HepG2 (cell line): ENCODE results near the gene CA4. TPM values are rescaled to one million over a fixed set of nuclear protein-coding genes. Genes with fewer than 3 reads are reported as not detected.
A peak's percentile ranks its signal among the peaks of the same experiment; 100 is the strongest.

Experiments used
- ATAC-seq: fragments of 200-7000 bp; cut with Tn5 transposase; 3 replicates; pipeline ENCODE4 v1.9.1; 2020; ENCODE audit warnings: mild to moderate bottlenecking, moderate library complexity
- BruUV-seq: library from RNA; stranded (reverse); fragments of 400-500 nt; replicated peaks from 2 replicates; lab custom pipeline; 2021; lab: Mats Ljungman, UMichigan
- CTCF ChIA-PET: fragments of 300-600 bp; formaldehyde crosslinking; extraction: SDS; loops from one replicate; lab custom pipeline; 2021; ENCODE audit warnings: low total read pairs, inconsistent platforms, low intra/inter-chr PET ratio; lab: Yijun Ruan, JAX
- POLR2A ChIA-PET: fragments of 350-600 bp; sonication (Branson Sonifier 250); formaldehyde crosslinking; loops from one replicate; lab custom pipeline; 2020; ENCODE audit warnings: antibody characterized with exemption, inconsistent platforms; lab: Yijun Ruan, JAX
- DNase-seq: peaks from one replicate; pipeline ENCODE4 v3.0.0-alpha.2; 2015; ENCODE audit warnings: low spot score
- FAIRE-seq: peaks from 3 replicates; lab custom pipeline; 2011; peaks lifted over from hg19 to GRCh38; lab: Jason Lieb, UNC
- H2AFZ ChIP-seq: one replicate; pipeline ENCODE4 v1.6.1; 2011; ENCODE audit warnings: low read length, inconsistent platforms
- H3K27ac ChIP-seq: fragments of 300-600 bp; 3 replicates; pipeline ENCODE4 v1.8.0; 2011; ENCODE audit warnings: mixed run types, mild to moderate bottlenecking, mixed read lengths, low read length, inconsistent platforms; ENCODE audit not compliant: insufficient read depth; ENCODE audit errors: extremely low read length
- H3K27me3 ChIP-seq, 2 experiments: fragments of 200-600 bp in 1 of 2; 2 replicates in 1 of 2; 3 replicates in 1 of 2; pipeline versions ENCODE4 v1.6.0 to v1.8.0; 2011; ENCODE audit warnings: low read length in 2 of 2, mild to moderate bottlenecking in 2 of 2, moderate library complexity in 2 of 2, inconsistent platforms in 1 of 2; ENCODE audit not compliant: insufficient read depth in 2 of 2, control insufficient read depth in 1 of 2
- H3K36me3 ChIP-seq, 2 experiments: fragments of 200-600 bp in 1 of 2; replicated peaks in 1 of 2; 2 replicates in 1 of 2; 3 replicates in 1 of 2; pipeline versions ENCODE4 v1.5.1 to v1.8.0; 2011; ENCODE audit warnings: low read length in 2 of 2, inconsistent platforms in 1 of 2; ENCODE audit not compliant: insufficient read depth in 2 of 2, control insufficient read depth in 1 of 2
- H3K4me1 ChIP-seq: 2 replicates; pipeline ENCODE4 v1.5.1; 2012; ENCODE audit warnings: low read length, inconsistent platforms; ENCODE audit not compliant: insufficient read depth
- H3K4me2 ChIP-seq: 2 replicates; pipeline ENCODE4 v1.6.0; 2011; ENCODE audit warnings: low read depth, low read length, inconsistent platforms
- H3K4me3 ChIP-seq, 3 experiments: fragments of 200-600 bp in 1 of 3; sonication (generic), shearing (Covaris generic) in 1 of 3; replicated peaks in 1 of 3; 2 replicates each; pipeline ENCODE4 v1.5.1; 2011 to 2016; ENCODE audit warnings: low read length in 3 of 3, inconsistent platforms in 2 of 3, low read depth in 2 of 3, mild to moderate bottlenecking in 2 of 3, control low read depth in 1 of 3, mixed read lengths in 1 of 3; ENCODE audit not compliant: insufficient read depth in 1 of 3
- H3K79me2 ChIP-seq: one replicate; pipeline ENCODE4 v1.6.1; 2011; ENCODE audit warnings: low read length, inconsistent platforms; ENCODE audit not compliant: insufficient read depth
- H3K9ac ChIP-seq: 2 replicates; pipeline ENCODE4 v1.6.0; 2011; ENCODE audit warnings: mild to moderate bottlenecking, low read depth, low read length, inconsistent platforms; ENCODE audit not compliant: insufficient read depth
- H3K9me3 ChIP-seq: 2 replicates; pipeline ENCODE4 v1.5.1; 2012; ENCODE audit warnings: mild to moderate bottlenecking, low read length
- H4K20me1 ChIP-seq: 2 replicates; pipeline ENCODE4 v1.6.0; 2011; ENCODE audit warnings: inconsistent platforms, mild to moderate bottlenecking, low read length, moderate library complexity; ENCODE audit not compliant: insufficient read depth
- CTCF ChIP-seq: sonication (generic); formaldehyde crosslinking; IDR thresholded peaks from 2 replicates; pipeline ENCODE4 v1.5.0; 2020; ENCODE audit warnings: mild to moderate bottlenecking, missing genetic modification reagents, moderate library complexity
- NR2F2 ChIP-seq: IDR thresholded peaks from 2 replicates; pipeline ENCODE4 v1.6.1; 2012; ENCODE audit warnings: low read depth, inconsistent platforms, borderline replicate concordance
- PHF21A ChIP-seq: sonication (generic); formaldehyde crosslinking; IDR thresholded peaks from 2 replicates; pipeline ENCODE4 v1.5.0; 2020; ENCODE audit warnings: mild to moderate bottlenecking, missing genetic modification reagents
- STAG1 ChIP-seq: sonication (generic); formaldehyde crosslinking; IDR thresholded peaks from 2 replicates; pipeline ENCODE4 v1.4.0; 2020; ENCODE audit warnings: missing genetic modification reagents
- STAT6 ChIP-seq: sonication (generic); formaldehyde crosslinking; IDR thresholded peaks from 2 replicates; pipeline ENCODE4 v1.4.0; 2020; ENCODE audit warnings: missing genetic modification reagents, mild to moderate bottlenecking, borderline replicate concordance
- ZNF740 ChIP-seq: sonication (generic); formaldehyde crosslinking; IDR thresholded peaks from 2 replicates; pipeline ENCODE4 v1.4.0; 2020; ENCODE audit warnings: missing genetic modification reagents
- WGBS: methylation state at CpG from one replicate; pipeline ENCODE4 v1.1.6; 2017; ENCODE audit warnings: low lambda C conversion rate; 5-methylcytosine and 5-hydroxymethylcytosine counted together
- in situ Hi-C: cut with HindIII; loops from 2 replicates; pipeline ENCODE4 v1.10.0; 2017; ENCODE audit warnings: low pct_unique_long_range_greater_than_20kb; ENCODE audit not compliant: extremely low pct_ligation_motif_present
- intact Hi-C: fragments of 100-400 bp; cut with micrococcal nuclease; formaldehyde crosslinking; loops from one replicate; pipeline ENCODE4 v1.10.0; 2022; ENCODE audit not compliant: unreplicated experiment
- polyA plus RNA-seq, 8 experiments: library from polyadenylated mRNA; depleted of rRNA in 3 of 8; stranded (reverse) in 7 of 8; unstranded in 1 of 8; fragments of >200 nt; fragmentation: Illumina TruSeq in 4 of 8; extraction: Trizol in 4 of 8; gene quantifications; 2 replicates each; pipeline versions ENCODE4 v1.2.1 to v1.2.3, GENCODE V29; 2011 to 2016; ENCODE audit warnings: low read depth in 4 of 8, missing spikeins in 1 of 8, mixed read lengths in 1 of 8; ENCODE audit not compliant: insufficient read depth in 1 of 8
- total RNA-seq, 5 experiments: library from RNA; depleted of rRNA; stranded (reverse); fragments of >200 nt; fragmentation: Illumina TruSeq; extraction: Trizol; gene quantifications; 2 replicates each; pipeline ENCODE4 v1.2.3, GENCODE V29; 2016; ENCODE audit warnings: low read depth in 1 of 5

CA4 gene
- total and polyA plus RNA-seq, 2 of the 13 experiments (the other 11 are each of a cell fraction or from before 2014, with no cell fraction given), result not detected

GRCh38 chr17:60159479-60159866 lies 9.7 kb downstream of the CA4 start:
- Histone ChIP-seq H3K4me2 (no peak overlapping the region), H3K79me2 (no peaks in the 10 kb centered on the region), H3K9ac (no peak overlapping the region), H3K27ac (no peak overlapping the region), H3K36me3 (no peaks in the 10 kb centered on the region), H3K27me3 (peaks cover 12 to 75% of the 10 kb centered on the region in 2 experiments; a peak in 4 of 5 replicates), H3K4me3 (no peak overlapping the region), H4K20me1 (no peaks in the 10 kb centered on the region), H3K9me3 (no peaks in the 10 kb centered on the region), H2AFZ (no peak overlapping the region), H3K4me1 (peaks cover 24% of the 10 kb centered on the region)
- in situ Hi-C loops, result no loop called here
- 39% methylated on average over 6 of the region's 6 CpGs for WGBS
- DNase-seq (no peak), FAIRE-seq (no peak), ATAC-seq (no peak)
- POLR2A ChIA-PET, result no interaction called here
- BruUV-seq, result no TSS peak
- CTCF ChIA-PET, result no interaction called here
- intact Hi-C loops, result no loop called here
- TF ChIP-seq STAG1 (CRISPR knock-in tag) (0 out of 2 replicates have a peak, but pooled peaks have one; percentile 12), NR2F2 (no peak), ZNF740 (CRISPR knock-in tag) (no peak), CTCF (CRISPR knock-in tag) (peak; percentile 26; the same call in 1 of the 2 replicates), PHF21A (CRISPR knock-in tag) (no peak), STAT6 (CRISPR knock-in tag) (no peak)
